HEK293T (cell line): Measurements from ENCODE around the gene DUOXA1.
"Not testable (repeated sequence)": the region's sequence is repeated elsewhere in the genome, so short reads cannot be mapped to it uniquely, and the experiment has no call there.

ENCODE experiments used
- CTCF ChIA-PET: fragments of 350-600 bp; formaldehyde crosslinking; extraction: SDS; loops from one replicate; lab custom pipeline; 2021; ENCODE audit warnings: antibody characterized with exemption, inconsistent platforms; lab: Yijun Ruan, JAX
- POLR2A ChIA-PET: fragments of 350-600 bp; formaldehyde crosslinking; extraction: SDS; loops from one replicate; lab custom pipeline; 2020; ENCODE audit warnings: antibody characterized with exemption, inconsistent platforms; lab: Yijun Ruan, JAX
- DNase-seq: peaks from one replicate; pipeline ENCODE4 v3.0.0; 2012; ENCODE audit warnings: mixed read lengths; ENCODE audit errors: extremely low spot score
- ARNT ChIP-seq: fragments of 450-650 bp; IDR thresholded peaks from 2 replicates; pipeline ENCODE4 v1.6.1; 2017; ENCODE audit warnings: mild to moderate bottlenecking
- BHLHE40 ChIP-seq: fragments of 450-650 bp; IDR thresholded peaks from 2 replicates; pipeline ENCODE4 v1.6.1; 2016; ENCODE audit warnings: mild to moderate bottlenecking, moderate library complexity, borderline replicate concordance
- CTBP1 ChIP-seq: fragments of 450-650 bp; IDR thresholded peaks from 2 replicates; pipeline ENCODE4 v1.6.1; 2016; ENCODE audit warnings: borderline replicate concordance
- ELF4 ChIP-seq: fragments of 450-650 bp; IDR thresholded peaks from 2 replicates; pipeline ENCODE4 v1.6.1; 2017; ENCODE audit warnings: antibody characterized with exemption
- FOXA1 ChIP-seq: fragments of 450-650 bp; IDR thresholded peaks from 2 replicates; pipeline ENCODE4 v1.6.1; 2016; ENCODE audit warnings: mild to moderate bottlenecking
- FOXK2 ChIP-seq: fragments of 450-650 bp; IDR thresholded peaks from 2 replicates; pipeline ENCODE4 v1.6.1; 2016; ENCODE audit warnings: mild to moderate bottlenecking
- FOXM1 ChIP-seq: fragments of 450-650 bp; IDR thresholded peaks from 2 replicates; pipeline ENCODE4 v1.6.1; 2017; ENCODE audit warnings: mild to moderate bottlenecking, borderline replicate concordance
- HDGF ChIP-seq: fragments of 450-650 bp; IDR thresholded peaks from 2 replicates; pipeline ENCODE4 v1.6.1; 2017; ENCODE audit warnings: antibody characterized with exemption, borderline replicate concordance
- L3MBTL2 ChIP-seq: fragments of 450-650 bp; conservative IDR thresholded peaks from 2 replicates; pipeline ENCODE4 v1.6.1; 2016; ENCODE audit warnings: mild to moderate bottlenecking
- LEF1 ChIP-seq: fragments of 450-650 bp; IDR thresholded peaks from 2 replicates; pipeline ENCODE4 v1.6.1; 2017; ENCODE audit warnings: mild to moderate bottlenecking, borderline replicate concordance
- NFRKB ChIP-seq: fragments of 450-650 bp; IDR thresholded peaks from 2 replicates; pipeline ENCODE4 v1.6.1; 2016; ENCODE audit warnings: mild to moderate bottlenecking, moderate library complexity
- SP1 ChIP-seq: fragments of 450-650 bp; IDR thresholded peaks from 2 replicates; pipeline ENCODE4 v1.6.1; 2017
- SUZ12 ChIP-seq: fragments of 450-650 bp; IDR thresholded peaks from 2 replicates; pipeline ENCODE4 v1.6.1; 2016; ENCODE audit warnings: mild to moderate bottlenecking
- TARDBP ChIP-seq: fragments of 450-650 bp; IDR thresholded peaks from 2 replicates; pipeline ENCODE4 v1.6.1; 2016
- ZNF384 ChIP-seq: fragments of 450-650 bp; IDR thresholded peaks from 2 replicates; pipeline ENCODE4 v1.6.1; 2016
- TF ChIP-seq, protein P1 (sequence below): fragments of 450-650 bp; IDR thresholded peaks from 2 replicates; pipeline ENCODE4 v1.6.1; 2016

The DUOXA1 gene

DNA sequence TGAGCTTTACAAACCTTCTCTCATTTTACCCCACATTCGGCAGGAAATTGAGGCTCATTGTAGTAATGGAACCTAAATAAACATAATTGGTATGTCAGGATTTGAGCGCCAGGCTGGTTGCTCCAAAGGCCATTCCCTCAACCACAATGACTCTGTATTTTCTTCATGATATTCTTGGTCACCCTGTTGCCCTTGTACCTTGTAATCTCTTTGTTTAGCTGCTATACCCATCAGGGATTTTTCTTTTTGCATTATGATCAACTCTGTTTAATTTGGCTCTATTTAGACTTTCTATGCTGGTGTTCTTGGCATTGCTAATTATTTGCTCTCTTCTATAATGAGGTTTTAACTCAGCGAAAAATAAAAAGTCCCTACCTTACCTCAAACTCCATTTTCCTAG is 45.5 kb downstream of the DUOXA1 start:
- CTCF ChIA-PET, result no interaction called here
- POLR2A ChIA-PET, result no interaction called here
- DNase-seq, result no peak
- no peak for TF ChIP-seq FOXK2
- no peak for TF ChIP-seq ELF4
- TF ChIP-seq TARDBP, result no peak
- no peak for TF ChIP-seq ARNT
- no peak for TF ChIP-seq LEF1
- TF ChIP-seq CTBP1, result no peak
- TF ChIP-seq NFRKB, result no peak
- TF ChIP-seq, protein P1, sequence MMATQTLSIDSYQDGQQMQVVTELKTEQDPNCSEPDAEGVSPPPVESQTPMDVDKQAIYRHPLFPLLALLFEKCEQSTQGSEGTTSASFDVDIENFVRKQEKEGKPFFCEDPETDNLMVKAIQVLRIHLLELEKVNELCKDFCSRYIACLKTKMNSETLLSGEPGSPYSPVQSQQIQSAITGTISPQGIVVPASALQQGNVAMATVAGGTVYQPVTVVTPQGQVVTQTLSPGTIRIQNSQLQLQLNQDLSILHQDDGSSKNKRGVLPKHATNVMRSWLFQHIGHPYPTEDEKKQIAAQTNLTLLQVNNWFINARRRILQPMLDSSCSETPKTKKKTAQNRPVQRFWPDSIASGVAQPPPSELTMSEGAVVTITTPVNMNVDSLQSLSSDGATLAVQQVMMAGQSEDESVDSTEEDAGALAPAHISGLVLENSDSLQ, result no peak
- no peak for TF ChIP-seq SP1
- no peak for TF ChIP-seq SUZ12
- no peak for TF ChIP-seq FOXA1
- TF ChIP-seq HDGF, result no peak
- TF ChIP-seq FOXM1, result no peak
- TF ChIP-seq L3MBTL2, result no peak
- TF ChIP-seq BHLHE40, result no peak
- TF ChIP-seq ZNF384, result no peak

DNA sequence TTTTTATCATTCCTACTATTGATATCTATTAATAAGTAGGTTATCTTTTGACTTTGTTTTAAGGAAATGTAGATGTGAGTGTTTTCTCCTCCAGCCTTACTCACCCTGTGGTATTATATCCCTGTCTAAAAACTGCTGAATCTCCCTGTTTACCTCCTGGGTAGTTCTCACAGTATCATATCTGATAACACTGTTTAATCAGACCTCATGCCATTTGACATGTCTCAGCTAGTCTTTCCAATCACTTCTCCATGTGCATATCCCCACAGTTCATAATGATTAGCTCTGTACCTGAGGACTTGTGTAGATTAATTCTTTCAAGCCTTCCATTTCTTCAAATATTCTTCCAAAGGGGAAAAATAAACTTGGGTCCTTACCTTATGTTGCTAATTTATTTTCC is 46.5 kb downstream of the DUOXA1 start:
- DNase-seq, result no peak
- ChIA-PET CTCF (no interaction called here), POLR2A (no interaction called here)
- TF ChIP-seq ZNF384 (no peak), FOXA1 (no peak), SP1 (no peak), FOXM1 (no peak), HDGF (no peak)

DNA sequence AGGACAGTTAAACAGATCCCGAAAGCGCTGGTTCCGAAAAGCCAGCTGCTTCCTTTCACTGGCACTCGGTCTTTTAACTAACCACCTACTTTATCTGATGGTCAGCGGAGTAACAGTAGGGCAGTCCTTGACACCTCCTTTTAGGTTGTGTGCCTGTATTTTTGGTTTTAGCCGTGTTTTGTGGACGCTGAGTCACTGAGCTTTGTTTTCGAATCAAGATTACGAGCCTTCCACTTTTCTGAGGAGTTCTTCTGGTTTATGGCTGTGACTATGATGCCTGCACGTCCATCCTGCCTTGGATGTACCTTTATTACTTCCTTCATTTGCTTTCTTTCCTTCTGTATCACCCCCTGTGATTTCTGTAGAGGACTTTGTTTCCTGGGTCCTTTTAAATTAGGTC is 47.3 kb downstream of the DUOXA1 start:
- POLR2A ChIA-PET, DNase-seq: not testable (repeated sequence)
- CTCF ChIA-PET, result interaction anchor here (0.6 kb wide), 1 partner anchor 19 kb away, joined by 3 read pairs; no protein-coding TSS in a partner anchor

DNA sequence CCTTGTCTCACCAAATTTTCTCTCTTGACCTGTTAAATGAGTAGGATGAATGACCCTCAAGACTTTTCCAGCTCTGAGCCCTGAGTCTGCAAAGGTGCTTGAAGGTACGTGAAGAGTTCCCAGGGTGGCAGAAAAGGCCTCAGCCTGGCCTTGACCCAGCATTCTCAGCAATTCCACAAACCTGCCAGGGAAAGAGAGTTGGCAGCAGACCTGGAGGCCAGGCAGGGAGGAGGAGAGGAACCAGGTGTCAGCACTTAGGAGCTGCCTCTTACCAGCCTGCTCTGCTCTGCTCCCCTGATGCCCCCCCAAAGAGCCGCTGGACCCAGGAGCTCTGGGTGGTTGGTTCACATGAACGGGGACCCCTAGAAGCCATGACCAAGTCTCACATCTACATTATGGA is 49.1 kb downstream of the DUOXA1 start:
- CTCF ChIA-PET, result not testable (repeated sequence)

DNA sequence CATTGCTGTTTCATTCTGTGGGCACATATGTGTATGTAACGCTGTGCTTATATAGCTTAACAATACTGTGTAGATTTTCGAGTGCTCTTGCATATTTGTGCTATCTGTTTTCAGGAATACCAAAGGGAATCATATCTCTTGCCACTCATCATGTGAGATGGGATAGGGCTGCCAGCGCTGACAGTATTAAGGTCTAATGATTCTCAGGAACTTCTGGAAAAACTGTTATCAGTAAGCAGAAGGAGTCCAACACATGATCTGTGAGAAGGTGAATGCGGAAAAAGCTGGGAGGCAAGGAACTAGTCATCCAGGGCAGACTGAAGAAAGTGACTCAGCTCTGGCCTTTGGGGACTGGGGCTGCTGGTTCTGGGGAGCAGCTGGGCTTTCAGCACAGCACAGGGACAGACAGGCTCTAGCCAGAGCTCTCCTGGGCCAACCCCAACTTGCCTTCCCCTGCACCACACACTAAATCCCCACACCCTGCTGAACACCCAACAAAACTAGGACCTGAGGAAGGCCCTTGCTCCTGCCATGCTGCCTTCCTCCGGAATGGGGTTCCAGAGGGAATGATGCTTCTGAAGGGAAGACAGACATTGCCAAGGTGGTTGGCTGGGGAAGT is 49.9 kb downstream of the DUOXA1 start:
- POLR2A ChIA-PET, CTCF ChIA-PET, DNase-seq: not testable (repeated sequence)

More for the DNA sequence above, 49.1 kb downstream of the DUOXA1 start:
- POLR2A ChIA-PET, DNase-seq: not testable (repeated sequence)

DNA sequence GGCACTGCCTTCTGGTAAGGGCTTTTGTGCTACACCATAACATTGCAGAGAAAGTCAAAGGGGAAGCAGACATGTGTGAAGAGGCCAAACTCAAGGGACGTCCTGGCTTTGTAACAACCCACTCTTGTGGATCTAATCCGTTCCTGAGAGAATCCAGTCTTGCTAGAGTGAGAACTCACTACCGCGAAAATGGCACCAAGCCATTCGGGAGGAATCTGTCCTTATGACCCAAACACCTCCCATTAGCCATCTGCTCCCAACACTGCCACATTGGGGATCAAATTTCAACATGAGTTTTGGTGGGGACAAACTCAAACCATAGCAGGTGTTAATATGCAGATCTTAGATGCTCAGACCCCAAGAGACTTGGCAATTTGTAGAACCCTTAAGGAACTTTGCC is 50.5 kb downstream of the DUOXA1 start:
- CTCF ChIA-PET, DNase-seq, POLR2A ChIA-PET: not testable (repeated sequence)

DNA sequence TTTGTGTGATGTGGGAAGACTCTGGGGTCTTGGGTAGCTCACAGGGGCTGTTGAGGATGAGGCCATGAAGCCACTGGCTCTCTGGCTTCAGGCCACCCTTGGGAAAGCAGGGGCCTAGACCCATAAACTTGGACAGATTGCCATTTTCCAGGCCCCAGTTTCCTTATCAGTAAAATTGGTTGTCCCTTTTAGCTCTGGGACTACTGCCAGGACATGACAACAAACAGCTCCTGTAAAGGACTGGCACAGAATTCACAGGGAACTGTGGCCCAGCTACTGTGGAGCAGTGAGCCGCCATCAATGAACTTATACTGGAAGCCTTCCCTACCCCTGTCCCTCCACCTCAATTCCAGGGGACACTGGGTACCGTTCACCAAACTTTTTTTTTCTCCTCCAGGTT is 52.3 kb downstream of the DUOXA1 start:
- POLR2A ChIA-PET, DNase-seq, CTCF ChIA-PET: not testable (repeated sequence)

DNA sequence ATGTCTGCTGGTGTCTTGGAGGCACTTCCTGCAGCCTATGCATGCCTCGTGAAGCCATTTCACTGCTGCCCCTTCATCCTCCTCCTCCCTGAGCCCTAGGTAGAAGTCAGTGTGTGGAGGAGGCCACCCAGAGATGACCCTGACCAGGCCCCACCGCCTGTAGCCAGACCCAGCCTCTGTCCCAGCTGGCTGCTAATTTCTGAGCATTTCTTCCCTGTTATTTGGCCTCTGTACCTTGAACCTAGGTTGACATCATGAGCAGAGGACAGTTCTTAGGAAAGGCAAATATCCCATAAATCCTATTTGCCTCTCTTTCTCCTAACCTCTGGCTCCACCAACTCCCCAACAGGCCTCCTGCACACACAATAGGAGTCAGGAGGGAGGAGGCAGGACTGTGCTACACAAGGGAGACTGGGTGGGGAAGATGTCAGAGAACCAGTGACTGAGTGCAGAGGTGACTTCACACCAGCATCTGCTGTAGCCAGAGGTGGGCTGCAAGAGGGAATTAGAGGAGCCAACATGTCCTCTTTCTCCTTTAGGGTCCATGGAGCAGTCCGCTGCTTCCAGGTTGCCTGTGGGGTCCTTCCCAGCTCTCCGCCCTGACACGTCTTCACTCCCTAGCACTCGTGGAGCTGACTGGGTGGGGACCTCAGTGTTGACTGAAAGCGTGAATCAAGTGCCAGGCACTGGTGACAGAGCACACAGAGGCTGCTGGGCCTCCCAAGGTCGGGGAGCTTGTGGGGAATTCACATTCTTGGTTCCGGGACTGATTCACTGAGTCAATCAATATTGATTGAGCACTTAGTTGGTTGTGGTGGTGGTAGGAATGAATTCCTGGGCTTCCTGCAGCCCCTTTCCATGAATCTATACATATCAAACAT is 54.0 kb downstream of the DUOXA1 start:
- DNase-seq, CTCF ChIA-PET, POLR2A ChIA-PET: not testable (repeated sequence)

DNA sequence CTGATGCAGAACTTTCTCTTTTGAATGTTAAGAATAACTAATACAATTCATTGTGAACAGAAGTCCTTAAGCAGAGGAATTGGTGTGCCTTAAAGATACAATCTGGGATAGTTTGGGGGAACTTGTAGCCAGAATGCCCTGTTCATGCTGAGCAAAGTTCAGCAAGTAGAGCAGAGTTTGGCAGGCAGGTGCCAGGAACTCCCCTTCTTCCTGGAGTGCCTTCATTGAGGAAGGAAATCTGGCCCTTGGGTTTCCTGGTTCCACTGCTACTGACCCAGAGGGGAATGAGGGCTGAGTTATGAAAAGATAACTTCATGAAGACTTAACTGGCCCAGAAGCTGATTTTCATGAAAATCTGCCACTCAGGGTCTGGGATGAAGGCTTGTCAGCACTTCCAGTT is 56.1 kb downstream of the DUOXA1 start:
- DNase-seq, CTCF ChIA-PET, POLR2A ChIA-PET: not testable (repeated sequence)

DNA sequence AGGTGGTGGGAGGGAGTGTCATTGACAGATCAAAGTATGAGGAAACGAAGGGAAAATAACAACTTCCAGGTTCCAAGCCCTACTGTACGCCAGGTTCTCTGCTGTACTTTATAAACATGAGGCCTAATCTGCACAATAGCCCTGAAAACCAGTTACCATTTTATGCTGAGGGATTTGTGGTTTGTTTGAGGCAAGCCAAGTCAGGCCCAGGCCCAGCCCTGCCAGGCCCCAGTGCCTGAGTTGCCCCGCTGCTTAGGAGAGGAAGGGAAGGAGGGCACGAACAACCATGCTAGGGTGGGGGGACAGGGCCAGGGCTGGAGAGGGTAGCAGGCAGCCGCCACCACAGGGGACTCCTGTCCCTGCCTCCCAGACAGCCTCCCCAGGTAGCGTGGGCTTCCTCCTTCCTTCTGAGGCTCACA is 59.7 kb downstream of the DUOXA1 start:
- POLR2A ChIA-PET, DNase-seq, CTCF ChIA-PET: not testable (repeated sequence)
